GM12874 (cell line): ENCODE results near the gene CXorf58.
A peak's percentile ranks its signal among the peaks of the same experiment; 100 is the strongest.

Source experiments
- TF ChIP-seq, protein P1 (sequence below): IDR thresholded peaks from 2 replicates; pipeline ENCODE4 v1.5.1; 2011; ENCODE audit warnings: low read depth, mild to moderate bottlenecking, control low read depth, low read length, moderate library complexity; ENCODE audit not compliant: insufficient read depth

The CXorf58 gene

DNA sequence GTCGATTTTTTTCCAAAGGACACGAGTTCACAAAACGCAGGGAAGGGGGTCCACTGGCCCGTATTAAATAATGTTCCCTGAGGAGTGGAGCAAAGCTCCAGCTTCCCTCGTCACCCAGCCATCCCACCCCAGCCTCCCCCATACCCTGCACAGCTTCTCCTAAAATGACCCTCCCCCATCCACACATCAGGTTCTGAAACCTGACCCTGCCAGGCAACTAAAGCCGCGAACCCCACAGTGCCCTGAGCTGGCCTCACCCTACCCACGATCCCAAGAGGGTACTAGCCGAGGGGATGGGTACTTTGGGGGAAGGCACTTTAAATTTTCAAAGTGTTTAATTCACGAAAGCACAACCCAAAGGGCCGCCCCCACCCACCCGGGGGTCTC is 702 bp upstream of the CXorf58 start:
- TF ChIP-seq, protein P1, sequence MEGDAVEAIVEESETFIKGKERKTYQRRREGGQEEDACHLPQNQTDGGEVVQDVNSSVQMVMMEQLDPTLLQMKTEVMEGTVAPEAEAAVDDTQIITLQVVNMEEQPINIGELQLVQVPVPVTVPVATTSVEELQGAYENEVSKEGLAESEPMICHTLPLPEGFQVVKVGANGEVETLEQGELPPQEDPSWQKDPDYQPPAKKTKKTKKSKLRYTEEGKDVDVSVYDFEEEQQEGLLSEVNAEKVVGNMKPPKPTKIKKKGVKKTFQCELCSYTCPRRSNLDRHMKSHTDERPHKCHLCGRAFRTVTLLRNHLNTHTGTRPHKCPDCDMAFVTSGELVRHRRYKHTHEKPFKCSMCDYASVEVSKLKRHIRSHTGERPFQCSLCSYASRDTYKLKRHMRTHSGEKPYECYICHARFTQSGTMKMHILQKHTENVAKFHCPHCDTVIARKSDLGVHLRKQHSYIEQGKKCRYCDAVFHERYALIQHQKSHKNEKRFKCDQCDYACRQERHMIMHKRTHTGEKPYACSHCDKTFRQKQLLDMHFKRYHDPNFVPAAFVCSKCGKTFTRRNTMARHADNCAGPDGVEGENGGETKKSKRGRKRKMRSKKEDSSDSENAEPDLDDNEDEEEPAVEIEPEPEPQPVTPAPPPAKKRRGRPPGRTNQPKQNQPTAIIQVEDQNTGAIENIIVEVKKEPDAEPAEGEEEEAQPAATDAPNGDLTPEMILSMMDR, result no peak

DNA sequence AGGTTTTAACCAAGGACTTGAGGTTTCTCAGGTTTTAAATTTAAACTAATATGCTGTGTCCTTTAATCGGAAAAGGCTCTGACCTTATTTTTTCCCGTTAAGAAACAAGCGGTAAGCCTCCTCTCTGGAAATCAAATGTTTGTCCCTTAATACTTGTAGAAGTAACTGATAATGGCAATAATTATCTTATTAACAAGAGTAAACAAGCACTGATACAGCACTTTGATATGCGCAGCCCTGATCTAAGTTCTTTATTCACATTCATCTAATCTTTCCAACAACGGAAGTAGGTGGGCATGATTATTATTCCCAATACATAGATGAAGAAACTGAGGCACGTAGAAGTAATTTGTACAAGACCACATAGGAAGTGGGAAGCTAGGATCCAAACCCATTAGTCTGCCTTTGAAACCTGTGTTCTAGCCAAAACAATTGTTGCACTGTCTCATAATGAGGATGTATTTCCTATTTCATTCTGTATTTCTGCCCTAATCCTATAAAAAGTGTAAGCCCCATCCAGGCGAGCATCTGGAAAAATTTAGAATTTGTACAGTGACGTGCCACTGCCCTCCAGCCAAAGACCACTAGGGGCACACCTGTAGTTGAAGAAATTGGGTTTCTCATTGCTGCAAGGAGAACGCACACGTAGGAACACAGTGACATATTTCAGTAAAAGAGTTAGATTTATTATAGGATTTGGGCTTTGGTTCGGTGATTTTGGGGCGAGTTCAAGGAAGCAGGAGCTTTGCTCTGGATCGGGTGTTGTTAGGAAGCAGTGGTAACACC is 606 bp downstream of the CXorf58 start:
- TF ChIP-seq, protein P1, result peak; percentile 52

DNA sequence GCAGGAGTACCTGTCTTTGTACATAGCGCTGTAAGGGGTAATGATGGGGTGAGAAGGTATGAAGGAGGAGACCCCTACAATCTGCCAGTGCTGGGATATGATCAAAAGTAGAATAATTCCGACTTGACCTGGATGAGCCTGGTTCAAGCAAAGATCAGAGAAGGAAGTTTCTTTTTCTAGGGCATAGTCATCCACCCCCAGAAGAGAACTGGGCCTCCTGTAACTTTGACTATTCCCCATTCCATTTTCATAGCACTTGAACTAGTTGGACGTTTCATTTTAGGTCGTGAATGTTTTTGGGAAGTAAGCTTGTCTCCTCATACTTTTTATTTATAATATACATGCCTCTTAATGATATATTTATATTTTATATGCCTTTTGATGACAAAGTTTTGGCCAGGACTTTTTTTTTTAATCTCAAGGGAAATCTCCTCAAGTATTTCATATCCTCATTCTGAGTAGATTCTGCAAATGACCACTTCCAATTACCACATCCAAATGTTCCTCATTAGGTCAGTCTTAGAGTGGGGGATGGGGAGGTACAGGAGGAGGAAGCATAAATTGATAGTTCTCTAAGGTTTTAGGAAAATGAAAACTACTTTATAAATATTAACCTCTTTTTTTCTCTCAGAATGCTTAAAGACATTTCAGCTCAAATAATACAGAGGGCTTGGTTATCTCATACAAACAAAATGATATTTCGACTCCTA is 3.5 kb downstream of the CXorf58 start:
- TF ChIP-seq, protein P1, result no peak

DNA sequence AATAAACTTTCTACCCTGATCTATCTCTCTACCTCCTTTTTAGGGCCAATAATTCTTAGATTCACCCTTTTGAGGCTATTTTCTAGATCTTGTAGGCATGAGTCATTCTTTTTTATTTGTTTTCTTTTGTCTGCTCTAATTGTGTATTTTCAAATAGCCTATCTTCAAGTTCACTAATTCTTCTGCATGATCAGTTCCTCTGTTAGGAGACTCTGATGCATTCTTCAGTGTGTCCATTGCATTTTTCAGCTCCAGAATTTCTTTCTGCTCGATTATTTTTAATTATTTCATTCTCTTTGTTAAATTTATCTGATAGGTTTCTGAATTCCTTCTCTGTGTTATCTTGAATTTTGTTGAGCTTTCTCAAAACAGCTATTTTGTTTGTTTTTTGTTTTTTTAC is 11.3 kb downstream of the CXorf58 start:
- TF ChIP-seq, protein P1, result no peak

DNA sequence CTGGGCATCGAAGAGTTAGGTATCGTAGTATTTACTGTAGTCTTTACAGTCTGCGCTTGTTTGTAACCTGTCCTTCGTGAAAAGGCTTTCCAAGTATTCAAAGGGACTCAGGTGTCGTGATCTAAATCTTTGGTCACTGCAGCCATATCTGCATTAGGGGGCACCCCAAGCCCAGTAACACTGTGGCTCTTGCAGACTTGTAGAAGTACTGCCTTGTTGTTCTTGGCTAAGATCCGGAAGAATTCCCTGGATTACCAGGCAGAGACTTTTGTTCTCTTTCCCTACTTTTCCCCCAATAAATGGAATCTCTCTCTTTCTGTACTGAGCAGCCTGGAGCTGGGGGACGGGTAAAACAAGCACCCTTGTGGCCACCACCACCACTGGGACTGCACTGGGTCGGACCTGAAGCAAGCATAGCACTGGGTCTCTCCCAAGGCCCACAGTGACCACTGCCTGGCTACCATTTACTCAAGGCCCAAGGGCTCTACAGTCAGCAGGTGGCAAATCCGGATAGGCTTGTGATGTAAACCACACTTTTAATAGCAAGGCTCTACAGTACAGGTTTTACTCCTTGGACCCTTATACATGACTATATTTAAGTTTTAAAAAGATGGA is 12.0 kb downstream of the CXorf58 start:
- TF ChIP-seq, protein P1, result no peak

DNA sequence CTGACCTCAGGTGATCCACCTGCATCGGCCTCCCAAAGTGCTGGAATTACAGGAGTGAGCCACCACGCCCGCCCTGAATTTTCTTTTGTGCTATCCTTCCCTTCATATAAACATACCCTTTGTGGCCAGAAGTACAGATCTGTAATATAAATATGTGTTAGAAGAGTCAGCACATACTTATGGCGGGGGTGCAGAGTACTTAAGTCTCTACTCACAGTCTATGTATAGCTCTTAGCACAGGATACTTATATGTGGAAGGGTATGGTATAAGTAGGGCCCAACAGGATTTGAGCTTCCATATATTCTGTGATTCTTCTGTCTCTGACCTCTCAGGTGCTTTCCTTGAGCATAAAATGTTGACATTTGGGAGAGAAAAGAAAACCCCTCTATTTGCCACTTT is 18.2 kb downstream of the CXorf58 start:
- TF ChIP-seq, protein P1, result no peak

DNA sequence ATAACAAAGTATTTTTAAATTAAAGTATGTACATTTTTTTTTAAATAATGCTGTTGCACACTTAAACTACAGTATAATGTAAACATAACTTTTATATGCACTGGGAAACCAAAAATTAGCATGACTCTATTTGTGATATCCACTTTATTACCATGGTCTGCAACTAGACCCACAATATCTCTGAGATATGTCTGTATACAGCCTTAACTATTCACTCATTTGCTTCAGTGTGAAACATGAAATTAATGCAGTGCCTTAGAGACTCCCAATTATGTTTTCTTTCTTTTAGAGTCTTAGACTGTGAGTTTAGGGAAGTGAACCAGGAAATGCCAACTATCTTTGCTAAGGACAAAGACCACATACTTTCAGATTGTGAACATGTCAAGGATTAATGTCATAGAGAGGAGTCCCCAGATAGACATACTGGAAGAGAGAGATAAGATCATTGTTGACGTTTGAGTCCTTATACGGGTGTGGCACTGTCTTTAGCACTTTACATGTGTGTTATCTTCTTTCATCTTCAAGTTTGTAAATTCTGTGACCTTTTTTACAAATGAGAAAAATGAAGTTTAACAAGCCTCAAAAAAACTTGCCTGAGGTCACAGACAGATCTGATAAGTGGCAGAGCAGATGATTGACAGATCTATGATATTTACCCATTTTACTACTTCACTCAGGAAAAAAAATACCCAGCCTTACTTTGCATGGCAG is 23.2 kb downstream of the CXorf58 start:
- TF ChIP-seq, protein P1, result no peak
